A549 (cell line): ENCODE data around the gene ADGRL3.

Experiments
- CTCF ChIP-seq: fragments of >200 bp; sonication (Bioruptor Twin); formaldehyde crosslinking; IDR thresholded peaks from 3 replicates; pipeline ENCODE4 v1.5.1; 2016
- EP300 ChIP-seq, 2 experiments: fragments of >200 bp; sonication (Bioruptor Twin); formaldehyde crosslinking; IDR thresholded peaks; 2 replicates in 1 of 2; 3 replicates in 1 of 2; pipeline ENCODE4 v1.6.1; 2016 to 2017
- HOXA7 ChIP-seq: fragments of 250-450 bp; sonication (Bioruptor Pico); IDR thresholded peaks from 2 replicates; pipeline ENCODE4 v1.5.0; 2020; ENCODE audit warnings: mild to moderate bottlenecking, moderate library complexity

- TF ChIP-seq EP300 (IDR thresholded peaks at IDR 0.05) (no peak), HOXA7 (no peak), CTCF (no peak)
These were observed 858.4 kb downstream of the ADGRL3 start for GRCh38 chr4:62058571-62058970.
